Left renal cortex interstitium (tissue), 4 donors: ENCODE results near the gene UGT1A4. TPM values are rescaled to one million over a fixed set of nuclear protein-coding genes. Genes with fewer than 3 reads are reported as not detected.

Experiments used
- DNase-seq, 4 donors: peaks; one replicate each; pipeline ENCODE4 v3.0.0-alpha.2; 2013; ENCODE audit warnings: low read depth in 4 of 4, low spot score in 2 of 4, missing footprints in 1 of 4
- polyA plus RNA-seq, 4 donors: library from polyadenylated mRNA; unstranded; fragments of 120-200 nt; gene quantifications; one replicate each; pipeline ENCODE4 v1.2.1, GENCODE V29; 2013; ENCODE audit not compliant: insufficient read length in 4 of 4

The UGT1A4 gene
- not detected for polyA plus RNA-seq

DNA sequence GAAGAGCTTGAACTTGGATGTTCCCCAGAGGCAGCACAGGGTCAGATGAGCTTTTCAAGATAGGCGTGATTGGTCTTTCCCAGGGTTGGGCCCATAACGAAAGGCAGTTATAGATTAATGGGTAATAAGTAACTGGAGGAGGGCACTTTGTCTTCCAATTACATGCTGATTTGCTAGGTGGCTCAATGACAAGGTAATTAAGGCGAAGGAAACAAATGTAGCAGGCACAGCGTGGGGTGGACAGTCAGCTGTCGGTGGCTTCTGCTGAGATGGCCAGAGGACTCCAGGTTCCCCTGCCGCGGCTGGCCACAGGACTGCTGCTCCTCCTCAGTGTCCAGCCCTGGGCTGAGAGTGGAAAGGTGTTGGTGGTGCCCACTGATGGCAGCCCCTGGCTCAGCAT is at the start of gene UGT1A4:
Gene UGT1A4 (plus strand): TSS at position 185 of the 400 bp plus-strand sequence. CDS start 85 bp downstream, at position 270.
- DNase-seq = no peak

DNA sequence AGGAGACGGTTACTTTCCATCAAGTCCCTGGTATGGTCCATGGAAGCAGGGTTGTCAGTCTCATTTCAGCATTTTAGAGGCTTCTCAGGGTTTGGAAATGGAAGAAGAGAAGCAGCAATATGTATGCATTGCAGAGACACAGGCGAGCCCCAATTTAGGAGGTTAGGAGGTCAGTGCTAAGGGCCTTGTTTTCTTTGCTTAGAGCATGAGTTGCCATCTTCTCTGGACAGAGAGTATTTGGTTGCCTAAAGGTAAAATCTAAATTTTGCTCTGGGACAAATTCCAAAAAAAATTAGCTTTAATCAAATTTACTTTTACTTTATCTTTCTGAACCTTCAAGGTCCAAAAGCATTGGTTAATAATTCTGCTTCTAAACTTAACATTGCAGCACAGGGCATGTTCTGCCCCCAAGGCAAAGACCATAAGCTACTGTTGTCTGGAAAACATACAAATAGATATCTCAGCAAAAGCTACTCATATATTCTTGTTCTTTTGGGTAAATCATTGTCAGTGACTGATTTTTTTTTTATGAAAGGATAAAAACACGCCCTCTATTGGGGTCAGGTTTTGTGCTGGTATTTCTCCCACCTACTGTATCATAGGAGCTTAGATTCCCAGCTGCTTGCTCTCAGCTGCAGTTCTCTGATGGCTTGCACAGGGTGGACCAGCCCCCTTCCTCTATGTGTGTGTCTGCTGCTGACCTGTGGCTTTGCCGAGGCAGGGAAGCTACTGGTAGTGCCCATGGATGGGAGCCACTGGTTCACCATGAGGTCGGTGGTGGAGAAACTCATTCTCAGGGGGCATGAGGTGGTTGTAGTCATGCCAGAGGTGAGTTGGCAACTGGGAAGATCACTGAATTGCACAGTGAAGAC is 47.0 kb upstream of the UGT1A4 start, which contains the start of gene UGT1A9:
Gene UGT1A9 (plus strand): TSS at position 609 of the 872 bp plus-strand sequence. CDS start 37 bp downstream, at position 646.
- no peak for DNase-seq

DNA sequence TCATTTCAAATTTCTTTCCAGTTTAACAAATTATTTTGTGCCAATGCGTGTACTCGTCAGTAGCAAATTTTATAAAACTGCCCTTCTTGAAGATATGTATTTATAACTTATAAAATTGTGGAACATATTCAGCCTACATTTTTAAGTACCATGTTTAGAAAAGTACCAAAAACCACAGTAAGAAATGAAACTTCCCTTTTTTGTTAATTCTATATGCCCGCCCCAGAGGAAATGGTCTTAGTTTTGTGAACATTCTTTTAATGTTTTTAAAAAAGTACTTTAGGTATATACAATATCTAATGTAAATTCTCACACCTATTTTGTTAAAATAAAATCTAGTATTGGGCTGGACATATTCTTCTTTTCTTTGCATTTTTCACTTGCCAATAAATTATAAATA is 45.6 kb upstream of the UGT1A4 start:
- no peak for DNase-seq

DNA sequence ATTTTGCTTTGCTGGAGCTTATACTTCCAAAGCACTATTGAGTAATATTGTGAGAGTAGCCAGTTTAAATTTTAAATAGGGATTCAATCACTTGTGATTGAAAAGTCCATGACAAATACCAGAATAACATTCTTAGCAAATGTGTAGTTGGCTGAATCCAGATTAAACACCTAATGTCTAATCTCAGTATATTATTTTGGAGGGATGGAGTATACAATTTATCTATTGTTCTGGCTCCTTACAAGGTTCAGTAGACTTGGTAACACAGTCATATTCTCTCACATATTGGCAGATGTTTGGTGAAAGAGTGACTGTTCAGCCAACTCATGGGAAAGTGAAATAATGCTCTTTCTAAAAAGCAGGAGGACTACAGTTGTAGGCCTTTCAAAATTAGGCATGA is 44.6 kb upstream of the UGT1A4 start:
- DNase-seq = no peak

DNA sequence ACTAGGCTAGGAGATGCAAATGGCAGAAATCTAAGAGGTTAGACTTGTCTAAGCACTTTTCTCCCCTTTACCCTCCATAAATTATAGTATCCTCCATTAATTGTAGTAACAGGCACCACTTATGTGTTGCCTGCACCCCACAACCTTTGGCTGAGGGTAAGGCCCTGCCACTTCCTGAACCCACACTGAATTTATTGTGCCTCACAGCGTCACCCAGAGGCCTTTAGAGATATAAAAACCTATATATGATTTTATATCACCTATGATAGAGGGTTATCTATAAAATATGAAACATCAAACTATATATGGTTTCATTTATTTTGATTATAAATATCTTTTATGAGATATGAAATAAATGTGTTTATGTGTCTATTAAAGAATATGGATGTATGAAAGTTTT is 44.2 kb upstream of the UGT1A4 start:
- no peak for DNase-seq

DNA sequence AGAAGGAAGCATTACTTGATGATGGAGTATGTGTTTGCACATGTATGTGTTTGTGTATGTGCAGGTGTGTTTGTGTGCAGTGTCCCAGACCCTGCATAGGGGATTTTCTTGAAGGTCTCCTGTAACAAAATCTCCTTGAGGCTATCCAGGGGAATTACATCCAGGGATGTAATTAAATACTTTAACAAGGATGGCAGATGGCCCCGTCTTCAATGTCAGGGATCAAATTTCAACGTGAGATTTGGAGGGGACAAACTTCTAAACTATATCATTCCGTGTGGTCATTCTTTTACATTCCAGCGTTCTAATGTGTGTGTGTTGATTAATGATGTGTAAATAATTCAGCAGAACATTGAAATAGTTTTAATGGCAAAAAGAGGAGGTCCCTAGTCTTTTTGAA is 43.5 kb upstream of the UGT1A4 start:
- DNase-seq = no peak

DNA sequence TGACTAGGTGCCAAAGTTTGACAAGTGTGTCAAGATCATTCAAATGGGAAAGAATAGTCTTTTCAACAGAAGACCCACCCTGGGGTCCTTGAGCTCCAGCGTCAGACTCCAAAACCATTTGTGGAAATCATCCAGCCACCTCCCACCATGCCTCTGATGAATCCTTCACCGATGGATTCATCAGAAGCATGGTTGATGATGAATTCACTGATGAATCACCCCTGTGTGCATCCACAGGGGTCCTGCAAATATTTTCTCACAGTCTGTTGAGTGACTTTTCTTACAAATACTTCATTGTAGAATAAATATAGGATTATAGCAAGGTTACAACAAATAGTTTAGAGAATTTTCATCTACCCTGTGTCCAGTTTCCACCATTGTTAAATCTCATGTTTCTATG is 42.5 kb upstream of the UGT1A4 start:
- no peak for DNase-seq

DNA sequence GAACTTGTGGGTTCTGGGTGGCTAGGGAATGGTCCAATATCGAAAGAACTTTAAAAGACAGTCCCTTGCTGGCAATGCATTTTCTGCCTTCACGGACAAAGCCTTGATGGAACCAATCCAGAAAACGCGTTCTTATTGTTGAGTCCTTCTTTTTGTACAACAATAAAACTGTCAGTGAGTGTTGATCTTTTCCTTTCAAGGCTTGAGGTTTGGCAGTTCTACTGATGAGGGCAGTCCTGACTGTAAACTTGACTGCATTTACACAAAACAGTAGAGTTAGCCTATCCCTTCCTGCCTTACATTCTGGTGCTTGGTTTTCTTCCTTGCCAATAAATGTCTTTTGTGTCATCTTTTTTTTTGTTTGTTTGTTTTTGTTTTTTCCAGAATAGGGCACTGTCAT is 39.3 kb upstream of the UGT1A4 start:
- DNase-seq = no peak

DNA sequence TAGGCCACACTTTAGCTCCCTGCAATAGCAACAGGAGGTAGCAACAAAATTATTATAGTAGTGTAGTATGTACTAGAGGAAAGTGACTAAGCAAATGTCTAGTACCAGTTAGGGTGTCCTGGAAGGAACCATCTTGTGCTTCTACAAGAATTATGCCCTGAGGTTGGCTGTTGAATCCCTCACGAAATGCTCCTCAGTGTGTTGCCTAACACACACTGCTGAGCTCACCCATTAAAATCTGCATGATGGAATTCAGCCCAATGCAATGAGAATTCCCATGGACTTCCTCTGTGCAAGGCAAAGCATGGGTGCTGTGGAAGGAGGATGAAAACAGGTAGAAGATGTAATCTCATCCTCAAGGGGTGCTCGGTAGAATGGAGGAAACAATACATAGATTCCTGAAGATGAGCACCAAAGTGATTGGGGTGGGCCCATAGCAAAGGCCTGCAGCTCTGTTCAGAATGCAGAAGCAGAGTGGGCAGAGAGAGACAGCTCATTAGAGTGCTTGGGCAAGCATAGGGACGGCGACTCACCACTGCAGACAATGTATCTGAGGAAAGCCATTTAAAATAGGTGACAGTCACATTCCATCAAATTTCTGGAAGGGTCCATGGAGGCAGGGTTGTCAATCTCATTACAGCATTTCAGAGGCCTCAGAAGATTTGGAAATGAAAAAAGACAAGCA is 38.0 kb upstream of the UGT1A4 start:
- no peak for DNase-seq

DNA sequence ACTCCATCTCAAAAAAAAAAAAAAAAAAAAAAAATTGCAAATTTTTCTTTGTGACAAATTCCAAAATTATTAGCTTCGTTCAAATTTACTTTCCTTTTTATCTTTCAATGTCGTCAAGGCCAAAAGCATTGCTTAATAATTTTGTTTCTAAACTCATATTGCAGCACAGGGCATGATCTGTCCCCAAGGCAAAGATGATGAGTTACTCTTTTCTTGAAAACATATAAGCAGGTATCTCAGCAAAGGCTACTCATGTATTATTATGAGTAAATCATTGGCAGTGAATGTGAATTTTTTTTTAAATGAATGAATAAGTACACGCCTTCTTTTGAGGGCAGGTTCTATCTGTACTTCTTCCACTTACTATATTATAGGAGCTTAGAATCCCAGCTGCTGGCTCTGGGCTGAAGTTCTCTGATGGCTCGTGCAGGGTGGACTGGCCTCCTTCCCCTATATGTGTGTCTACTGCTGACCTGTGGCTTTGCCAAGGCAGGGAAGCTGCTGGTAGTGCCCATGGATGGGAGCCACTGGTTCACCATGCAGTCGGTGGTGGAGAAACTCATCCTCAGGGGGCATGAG is 36.9 kb upstream of the UGT1A4 start, which contains the start of gene UGT1A7:
Gene UGT1A7 (plus strand): TSS at position 381 of the 579 bp plus-strand sequence. CDS start 37 bp downstream, at position 418.
- no peak for DNase-seq

DNA sequence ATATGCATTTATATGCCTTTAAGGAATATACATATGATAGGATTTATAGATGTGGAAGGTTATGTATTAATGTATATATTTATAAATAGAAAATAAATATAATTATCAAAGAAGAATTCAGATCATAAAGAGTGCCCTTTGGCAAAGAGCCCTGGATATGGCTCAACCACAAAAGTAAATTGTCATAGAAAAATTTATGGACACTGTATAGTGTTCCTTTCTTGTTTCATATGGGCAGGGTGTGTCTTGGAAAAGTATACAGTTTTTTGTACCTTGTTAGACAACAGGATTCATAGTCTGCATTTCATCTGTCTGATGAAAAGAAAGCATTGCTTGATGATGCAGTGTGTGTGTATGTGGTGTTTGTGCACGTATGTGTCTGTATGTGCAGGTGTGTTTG is 33.9 kb upstream of the UGT1A4 start:
- no peak for DNase-seq

DNA sequence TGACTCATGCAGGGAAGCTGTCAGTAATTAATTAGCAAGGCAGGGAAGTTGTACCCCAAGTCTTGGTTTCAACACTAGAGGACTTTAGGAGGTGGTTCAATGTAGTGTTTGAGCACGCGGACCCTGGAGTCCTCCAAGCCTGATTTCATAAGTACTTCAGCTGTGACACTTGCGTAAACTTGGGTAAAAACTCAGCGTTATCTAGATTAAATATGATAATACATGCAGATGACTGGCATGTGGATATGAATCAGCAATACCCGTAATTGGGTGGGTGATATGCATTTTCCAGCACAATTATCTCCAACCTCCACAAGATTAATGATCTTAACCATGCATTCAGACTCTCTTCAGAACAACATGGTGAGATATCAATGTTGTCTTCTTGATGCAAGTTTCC is 31.6 kb upstream of the UGT1A4 start:
- no peak for DNase-seq

DNA sequence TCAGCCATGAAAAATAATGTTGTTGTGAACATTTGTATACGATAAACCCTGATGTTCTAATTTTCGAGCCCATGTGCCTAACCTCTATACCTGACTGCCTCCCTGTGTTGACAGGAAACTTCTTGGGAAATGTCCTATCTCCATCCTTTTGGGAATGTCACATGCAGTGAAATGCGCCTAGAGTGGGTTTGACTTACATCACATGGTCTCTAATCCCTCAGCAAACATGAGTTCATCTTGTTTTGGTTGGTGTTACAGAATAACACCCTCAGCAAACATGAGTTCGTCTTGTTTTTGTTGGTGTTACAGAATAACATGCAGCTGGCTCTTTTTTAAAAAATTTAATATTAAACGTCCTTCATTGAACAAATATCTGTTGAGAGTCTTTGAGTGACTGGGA is 30.2 kb upstream of the UGT1A4 start:
- no peak for DNase-seq

DNA sequence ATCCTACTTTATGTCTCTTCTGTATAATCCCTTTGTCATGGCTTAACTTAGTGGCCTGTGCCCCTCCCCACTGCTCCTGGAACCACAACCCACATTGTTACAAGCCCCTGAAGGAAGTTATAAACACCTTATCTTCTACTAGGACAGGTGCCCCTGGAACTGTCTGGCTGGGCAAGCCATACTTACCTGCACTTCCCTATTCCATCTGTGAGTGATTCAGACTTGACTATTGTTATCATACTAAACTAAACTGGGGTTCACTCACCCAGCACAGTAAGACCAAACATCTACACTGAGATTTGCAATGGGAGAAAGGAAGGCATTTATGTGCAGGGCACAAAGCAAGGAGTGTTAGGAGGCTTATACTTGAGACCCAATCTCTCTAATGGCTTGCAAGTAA is 29.5 kb upstream of the UGT1A4 start:
- no peak for DNase-seq

DNA sequence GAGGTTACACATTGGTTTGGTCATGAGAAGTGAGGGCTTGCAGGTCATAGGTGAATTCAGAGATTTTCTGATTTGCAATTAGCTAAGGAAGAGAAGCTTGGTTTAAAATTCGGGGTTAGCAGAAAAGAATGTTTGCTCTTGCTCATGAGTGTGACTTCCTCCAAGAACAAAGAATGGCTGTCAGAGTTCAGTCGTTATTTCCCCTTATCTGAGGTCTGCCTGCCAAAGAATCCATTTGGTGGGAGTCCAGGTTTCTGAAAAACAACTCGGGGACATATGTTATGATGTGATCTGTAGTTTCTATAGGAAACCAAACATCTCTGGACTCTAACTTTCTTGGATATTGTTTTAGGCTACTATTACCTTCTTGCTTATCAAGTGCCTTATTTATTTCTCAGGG is 29.0 kb upstream of the UGT1A4 start:
- DNase-seq = no peak

DNA sequence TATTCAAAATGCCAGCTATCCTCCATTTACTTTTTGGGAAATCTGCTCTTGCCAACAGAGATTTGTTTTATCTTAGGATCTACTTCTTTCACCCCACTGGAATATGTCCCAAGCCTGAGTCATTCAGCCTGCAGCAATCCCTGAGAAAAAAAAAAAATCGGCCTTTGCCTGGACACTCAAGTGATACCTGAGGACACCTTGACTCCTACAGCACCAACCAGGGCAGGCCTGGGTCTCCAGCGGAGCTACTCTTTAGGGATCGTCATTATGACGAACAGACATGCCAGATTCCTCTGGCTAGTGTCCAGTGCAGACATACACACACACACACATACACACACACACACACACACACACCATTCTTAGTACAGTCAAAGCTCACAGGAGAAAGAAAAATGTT is 28.1 kb upstream of the UGT1A4 start:
- no peak for DNase-seq

DNA sequence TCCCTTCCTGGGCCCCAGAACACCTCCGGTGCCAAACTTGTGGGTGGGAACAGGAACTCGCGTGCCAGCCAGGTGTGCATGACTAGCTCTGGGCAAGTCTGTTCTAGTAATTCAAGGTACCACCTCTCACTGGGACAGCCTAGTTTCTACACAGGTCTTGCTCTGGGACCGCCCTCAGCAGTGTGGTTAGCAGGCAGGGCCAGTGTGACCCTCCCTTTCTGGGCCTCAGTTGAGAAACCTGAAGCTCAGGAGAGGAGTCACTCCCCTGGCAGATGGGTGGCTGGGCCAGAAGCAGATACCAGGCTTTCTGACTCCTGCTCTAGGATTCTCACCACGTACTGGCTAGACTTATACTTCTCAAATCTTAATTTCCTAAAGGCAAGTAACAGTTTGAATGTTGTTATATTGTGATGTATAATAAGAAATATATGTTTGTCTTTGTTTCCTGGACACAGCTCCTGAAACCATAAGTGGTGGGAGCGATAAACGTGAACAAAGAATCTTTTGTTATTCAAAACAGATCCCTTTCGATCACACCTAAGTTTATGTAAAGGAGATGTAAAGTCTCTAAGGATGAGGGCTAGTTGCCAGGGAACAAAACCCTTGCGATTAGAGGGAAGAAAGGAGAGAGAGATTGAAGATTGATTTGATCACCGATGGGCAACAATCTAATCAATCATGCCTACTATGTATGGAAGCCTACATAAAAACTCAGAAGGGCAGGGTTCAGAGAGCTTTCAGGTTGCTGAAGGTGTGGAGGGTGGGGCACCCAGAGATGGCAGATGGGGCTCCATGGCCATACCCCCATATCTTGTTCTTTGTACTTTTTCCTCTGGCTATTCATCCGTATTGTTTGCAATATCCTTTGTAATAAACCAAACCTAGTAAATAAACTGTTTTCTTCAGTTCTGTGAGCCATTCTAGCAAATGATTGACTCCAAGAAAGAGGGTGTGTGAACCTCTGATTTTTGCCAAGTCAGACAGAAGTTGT is 26.8 kb upstream of the UGT1A4 start:
- DNase-seq = no peak

DNA sequence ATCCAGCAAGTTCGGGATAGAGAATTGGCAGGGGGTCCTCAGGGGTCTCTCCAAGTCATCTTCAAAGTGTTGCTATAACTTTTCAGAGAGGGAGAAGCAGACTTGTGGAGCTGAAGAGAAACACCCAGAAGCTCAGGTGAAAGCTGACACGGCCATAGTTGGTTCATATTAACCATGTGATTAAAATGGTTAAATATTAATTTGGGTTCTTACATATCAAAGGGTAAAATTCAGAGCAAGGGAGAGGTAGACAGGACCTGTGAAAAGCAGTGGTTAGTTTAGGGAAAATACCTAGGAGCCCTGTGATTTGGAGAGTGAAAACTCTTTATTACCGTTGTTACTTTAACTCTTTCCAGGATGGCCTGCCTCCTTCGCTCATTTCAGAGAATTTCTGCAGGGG is 25.9 kb upstream of the UGT1A4 start, which contains the start of gene UGT1A6:
Gene UGT1A6 (plus strand): TSS at position 243 of the 400 bp plus-strand sequence. CDS start 115 bp downstream, at position 358.
- no peak for DNase-seq

DNA sequence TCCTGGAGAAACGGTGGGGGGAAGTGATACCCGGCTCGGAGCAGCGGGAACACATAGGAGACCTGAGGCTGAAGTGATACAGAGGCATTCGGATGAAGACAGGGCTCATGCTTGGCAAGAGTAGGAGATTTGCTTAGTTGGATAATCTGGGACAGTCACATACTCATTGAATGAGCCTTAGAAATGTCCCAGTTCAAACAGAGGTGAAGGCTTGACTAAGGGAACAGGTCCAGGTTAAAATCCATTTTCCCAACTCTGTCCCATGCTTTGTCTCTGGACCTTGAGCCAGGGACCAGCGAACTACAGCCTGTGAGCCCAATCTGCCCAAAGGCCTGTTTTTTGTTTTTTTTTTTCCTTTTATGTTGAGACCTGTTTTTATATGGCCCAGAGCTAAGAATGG is 24.6 kb upstream of the UGT1A4 start:
- no peak for DNase-seq

DNA sequence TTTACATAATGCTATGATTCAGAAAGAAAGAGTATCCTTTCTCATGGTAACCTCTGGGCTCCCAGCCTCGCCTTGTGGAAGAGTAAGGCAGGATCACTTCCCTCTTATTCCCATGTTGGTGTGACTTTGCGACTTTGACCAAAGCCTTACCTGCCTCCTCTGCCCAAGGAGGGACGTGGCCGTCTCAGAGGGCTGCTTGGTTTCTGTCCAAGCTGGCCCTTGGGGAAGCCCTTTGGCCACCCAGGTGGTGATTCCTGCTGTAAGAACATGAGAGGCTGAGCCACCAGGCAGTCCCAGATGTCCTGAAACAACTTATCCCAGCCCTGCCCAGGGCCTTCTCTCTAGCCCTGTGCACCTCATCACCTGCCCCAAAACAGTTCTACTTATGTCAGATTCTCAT is 19.8 kb upstream of the UGT1A4 start:
- no peak for DNase-seq
